Parathyroid adenoma (tissue), 2 donors: ENCODE measurements around the gene BLOC1S6.

Experiments used
- H2AFZ ChIP-seq: fragments of 300-600 bp; sonication (generic); one replicate; pipeline ENCODE4 v1.7.0; 2017; ENCODE audit warnings: antibody characterized with exemption, mild to moderate bottlenecking
- H3K27ac ChIP-seq: fragments of 300-600 bp; sonication (generic); one replicate; pipeline ENCODE4 v1.7.0; 2017
- H3K27me3 ChIP-seq: fragments of 300-600 bp; sonication (generic); one replicate; pipeline ENCODE4 v1.7.0; 2017; ENCODE audit warnings: low read length; ENCODE audit not compliant: control insufficient read depth, insufficient read depth
- H3K36me3 ChIP-seq: fragments of 300-600 bp; sonication (generic); one replicate; pipeline ENCODE4 v1.7.0; 2017; ENCODE audit warnings: low read length; ENCODE audit not compliant: control insufficient read depth, insufficient read depth
- H3K4me1 ChIP-seq: fragments of 300-600 bp; sonication (generic); one replicate; pipeline ENCODE4 v1.7.0; 2017; ENCODE audit warnings: control low read depth
- H3K4me2 ChIP-seq: fragments of 300-600 bp; sonication (generic); one replicate; pipeline ENCODE4 v1.7.0; 2017; ENCODE audit warnings: low read length
- H3K4me3 ChIP-seq: fragments of 300-600 bp; sonication (generic); one replicate; pipeline ENCODE4 v1.7.0; 2017; ENCODE audit warnings: low read depth, low read length
- H3K79me2 ChIP-seq: fragments of 300-600 bp; sonication (generic); one replicate; pipeline ENCODE4 v1.7.0; 2017; ENCODE audit warnings: control low read depth
- H3K9ac ChIP-seq: fragments of 300-600 bp; sonication (generic); one replicate; pipeline ENCODE4 v1.7.0; 2017; ENCODE audit warnings: mild to moderate bottlenecking
- H3K9me3 ChIP-seq: fragments of 300-600 bp; sonication (generic); one replicate; pipeline ENCODE4 v1.7.0; 2017; ENCODE audit warnings: low read length; ENCODE audit not compliant: control insufficient read depth
- TF ChIP-seq, protein P1 (sequence below): fragments of 300-600 bp; sonication (generic); IDR thresholded peaks from one replicate; pipeline ENCODE4 v1.7.0; 2017; ENCODE audit warnings: antibody characterized with exemption, mild to moderate bottlenecking
- donor health status: primary hyperparathyroidism.

The BLOC1S6 gene

DNA sequence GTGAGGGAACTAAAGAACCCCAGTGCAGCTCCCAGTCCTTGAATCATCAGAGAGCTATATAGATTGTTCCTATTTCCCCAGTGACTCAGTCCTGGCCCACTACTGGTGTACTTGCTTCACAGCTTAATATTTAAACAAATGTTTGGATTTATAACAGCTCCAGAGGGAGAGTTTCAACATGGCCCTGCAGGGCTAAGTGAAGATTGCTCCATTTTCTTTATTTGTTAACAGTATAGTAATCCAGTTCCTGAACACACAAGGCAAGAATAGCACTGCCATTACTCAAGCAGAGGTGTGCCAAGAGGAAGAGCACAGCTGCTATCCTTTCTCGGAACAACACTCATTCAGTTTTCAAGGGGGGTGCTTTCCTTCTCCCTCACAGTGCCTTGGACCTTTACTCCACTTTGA is 54.2 kb downstream of the BLOC1S6 start:
- no peaks in the 10 kb centered on the region for H3K4me1 ChIP-seq

DNA sequence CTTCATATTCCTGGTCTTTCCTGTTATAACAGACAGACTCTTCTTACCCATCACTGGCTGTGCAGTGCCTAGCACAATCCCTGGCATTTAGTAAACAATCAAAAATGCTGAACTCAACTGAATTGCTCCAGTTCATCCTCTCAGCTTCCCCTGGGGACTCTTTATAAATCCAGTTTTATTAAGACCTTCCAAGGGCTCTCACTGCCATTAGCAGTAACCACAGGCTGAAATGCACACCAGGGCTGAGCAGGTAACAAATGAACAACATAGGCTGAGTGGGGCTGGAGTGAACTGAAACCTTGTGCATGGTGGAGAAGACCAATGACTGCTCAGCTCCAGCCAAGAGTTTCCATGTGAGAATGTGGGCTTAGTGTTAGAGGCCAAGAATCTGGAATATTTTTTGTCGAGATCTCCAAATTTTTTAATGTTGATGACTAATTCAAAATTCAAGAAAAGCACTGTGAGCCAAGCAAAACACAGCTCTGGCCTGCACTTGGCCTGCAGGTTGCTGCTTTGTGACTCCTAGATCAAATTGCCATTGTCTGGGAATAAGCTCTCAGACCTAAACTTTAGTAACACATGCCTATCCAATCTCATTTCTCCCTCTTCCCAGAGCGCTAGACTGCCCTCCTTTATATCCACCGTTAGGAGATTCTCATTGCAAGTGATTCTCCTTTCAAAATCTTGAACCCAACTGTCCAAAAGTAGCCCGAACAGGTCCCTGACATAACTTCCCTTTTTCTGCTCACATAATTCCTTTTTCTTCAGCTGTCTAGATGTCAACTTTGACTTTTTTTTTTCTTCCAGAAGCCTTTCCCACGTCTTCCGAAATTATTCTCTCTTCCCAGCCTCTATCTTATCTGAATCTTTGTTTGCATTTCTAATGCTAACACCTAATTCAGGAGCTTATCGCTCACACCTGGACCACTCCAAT is 55.1 kb downstream of the BLOC1S6 start:
- Histone ChIP-seq H2AFZ (no peak overlapping the region), H3K27ac (no peak overlapping the region), H3K4me3 (no peak overlapping the region), H3K9ac (no peak overlapping the region), H3K79me2 (no peaks in the 10 kb centered on the region), H3K27me3 (no peaks in the 10 kb centered on the region), H3K4me2 (no peak overlapping the region), H3K9me3 (no peaks in the 10 kb centered on the region), H3K4me1 (no peaks in the 10 kb centered on the region), H3K36me3 (no peaks in the 10 kb centered on the region)
- TF ChIP-seq, protein P1, sequence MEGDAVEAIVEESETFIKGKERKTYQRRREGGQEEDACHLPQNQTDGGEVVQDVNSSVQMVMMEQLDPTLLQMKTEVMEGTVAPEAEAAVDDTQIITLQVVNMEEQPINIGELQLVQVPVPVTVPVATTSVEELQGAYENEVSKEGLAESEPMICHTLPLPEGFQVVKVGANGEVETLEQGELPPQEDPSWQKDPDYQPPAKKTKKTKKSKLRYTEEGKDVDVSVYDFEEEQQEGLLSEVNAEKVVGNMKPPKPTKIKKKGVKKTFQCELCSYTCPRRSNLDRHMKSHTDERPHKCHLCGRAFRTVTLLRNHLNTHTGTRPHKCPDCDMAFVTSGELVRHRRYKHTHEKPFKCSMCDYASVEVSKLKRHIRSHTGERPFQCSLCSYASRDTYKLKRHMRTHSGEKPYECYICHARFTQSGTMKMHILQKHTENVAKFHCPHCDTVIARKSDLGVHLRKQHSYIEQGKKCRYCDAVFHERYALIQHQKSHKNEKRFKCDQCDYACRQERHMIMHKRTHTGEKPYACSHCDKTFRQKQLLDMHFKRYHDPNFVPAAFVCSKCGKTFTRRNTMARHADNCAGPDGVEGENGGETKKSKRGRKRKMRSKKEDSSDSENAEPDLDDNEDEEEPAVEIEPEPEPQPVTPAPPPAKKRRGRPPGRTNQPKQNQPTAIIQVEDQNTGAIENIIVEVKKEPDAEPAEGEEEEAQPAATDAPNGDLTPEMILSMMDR: no peak

More for the DNA sequence above, 54.2 kb downstream of the BLOC1S6 start:
- Histone ChIP-seq H3K4me3 (no peak overlapping the region), H3K36me3 (no peaks in the 10 kb centered on the region), H3K79me2 (no peaks in the 10 kb centered on the region), H2AFZ (no peak overlapping the region), H3K4me2 (no peak overlapping the region), H3K9ac (no peak overlapping the region), H3K9me3 (no peaks in the 10 kb centered on the region), H3K27ac (no peak overlapping the region), H3K27me3 (no peaks in the 10 kb centered on the region)
- TF ChIP-seq, protein P1: no peak

DNA sequence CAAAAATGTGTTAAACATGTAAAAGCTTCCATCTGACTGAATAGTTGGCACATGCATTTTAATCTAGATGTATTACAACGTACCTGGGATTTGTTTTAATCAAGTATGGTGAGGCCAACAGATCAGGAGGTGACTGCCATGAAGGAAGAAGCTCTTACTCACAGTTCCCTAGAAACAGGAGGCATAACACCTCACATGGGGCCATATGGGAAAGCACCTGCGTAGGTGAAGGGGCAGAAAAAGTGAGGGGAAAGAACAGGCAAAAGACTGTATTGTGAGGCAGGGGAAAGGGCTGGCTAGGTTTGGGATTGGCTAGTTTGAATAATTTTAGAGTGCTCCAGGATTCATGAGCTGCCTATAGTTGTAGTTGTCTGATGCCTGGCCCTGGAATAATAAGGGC is 57.3 kb downstream of the BLOC1S6 start:
- no peaks in the 10 kb centered on the region for H3K79me2 ChIP-seq
- peaks cover 2% of the 10 kb centered on the region for H3K4me1 ChIP-seq
- H2AFZ ChIP-seq: no peak overlapping the region
- H3K27me3 ChIP-seq: no peaks in the 10 kb centered on the region
- no peak overlapping the region for H3K4me2 ChIP-seq
- H3K4me3 ChIP-seq: no peak overlapping the region
- H3K9ac ChIP-seq: no peak overlapping the region
- H3K9me3 ChIP-seq: no peaks in the 10 kb centered on the region
- TF ChIP-seq, protein P1: no peak
- no peak overlapping the region for H3K27ac ChIP-seq
- no peaks in the 10 kb centered on the region for H3K36me3 ChIP-seq

DNA sequence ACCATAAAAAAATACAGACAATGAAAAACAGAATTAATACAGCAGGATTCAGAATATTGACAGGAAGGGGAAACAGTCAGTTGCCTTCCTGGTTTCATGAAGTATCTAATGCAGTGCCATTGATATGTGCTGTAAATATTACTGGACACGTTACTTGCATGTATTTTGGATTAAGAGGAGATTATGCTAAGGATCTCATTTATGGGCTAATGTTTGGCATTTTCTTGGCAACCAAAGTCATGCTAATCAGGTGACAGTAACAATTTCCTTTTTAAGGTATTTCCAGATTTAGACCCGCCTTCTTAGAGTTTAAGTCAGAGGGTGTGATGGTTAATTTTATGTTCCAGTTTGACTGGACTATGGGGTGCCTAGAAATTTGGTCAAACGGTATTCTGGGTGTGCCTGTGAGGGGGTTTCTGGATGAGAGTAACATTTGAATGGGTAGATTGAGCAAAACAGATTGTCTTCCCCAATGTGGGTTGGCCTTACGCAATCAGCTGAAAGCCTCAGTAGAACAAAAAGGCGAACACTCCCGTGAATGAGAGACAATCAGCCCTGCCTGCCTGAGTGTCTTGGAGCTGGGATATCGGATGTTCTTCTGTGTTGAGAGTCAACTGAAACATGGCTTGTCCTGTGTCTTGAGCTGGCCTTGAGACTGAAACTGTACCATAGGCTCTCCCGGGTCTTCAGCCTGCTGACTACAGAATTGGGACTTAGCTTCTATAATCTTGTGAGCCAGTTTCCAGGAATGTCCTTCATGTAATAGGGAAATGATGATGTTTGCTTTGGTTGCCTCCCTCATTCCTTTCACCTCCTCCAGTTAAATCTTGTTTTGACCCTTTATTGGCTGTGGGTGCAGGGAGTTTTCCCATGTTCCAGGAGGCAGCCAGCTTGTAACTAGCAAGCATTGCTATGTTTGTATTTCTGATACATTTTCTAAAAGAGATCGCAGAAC is 58.1 kb downstream of the BLOC1S6 start:
- TF ChIP-seq, protein P1: no peak
- H3K27ac ChIP-seq: no peak overlapping the region

More for the DNA sequence above, 58.1 kb downstream of the BLOC1S6 start:
- Histone ChIP-seq H3K36me3 (no peaks in the 10 kb centered on the region), H3K4me3 (no peak overlapping the region), H2AFZ (no peak overlapping the region), H3K79me2 (no peaks in the 10 kb centered on the region), H3K4me2 (no peak overlapping the region), H3K27me3 (no peaks in the 10 kb centered on the region), H3K9ac (no peak overlapping the region), H3K4me1 (peaks cover 2% of the 10 kb centered on the region), H3K9me3 (no peaks in the 10 kb centered on the region)
